NB4 (cell line): ENCODE measurements around the gene TOPORS.

Experiments used
- DNase-seq: peaks from one replicate; pipeline ENCODE4 v3.0.0; 2010; ENCODE audit warnings: low read depth
- H3K4me3 ChIP-seq: one replicate; pipeline ENCODE4 v1.5.1; 2011; ENCODE audit warnings: mild to moderate bottlenecking, low read depth, low read length, moderate library complexity
- CTCF ChIP-seq: IDR thresholded peaks from one replicate; pipeline ENCODE4 v1.5.1; 2012; ENCODE audit warnings: low read depth, low read length
- MAX ChIP-seq: IDR thresholded peaks from 2 replicates; pipeline ENCODE4 v1.6.1; 2011; ENCODE audit warnings: low read depth, low read length
- MYC ChIP-seq: IDR thresholded peaks from 2 replicates; pipeline ENCODE4 v1.6.1; 2011; ENCODE audit warnings: low read depth, low read length
- POLR2A ChIP-seq: IDR thresholded peaks from 2 replicates; pipeline ENCODE4 v1.6.1; 2011; ENCODE audit warnings: mild to moderate bottlenecking; ENCODE audit not compliant: insufficient read length; ENCODE audit errors: extremely low read depth

Gene TOPORS

GRCh38 chr9:32571969-32572899 lies 19.8 kb upstream of the TOPORS start:
- peak; percentile 98 for TF ChIP-seq CTCF
- TF ChIP-seq MAX: peak; percentile 92
- TF ChIP-seq POLR2A: no peak
- peak; percentile 84 for TF ChIP-seq MYC
- peak overlapping the region; percentile 85 for H3K4me3 ChIP-seq
- DNase-seq: peak; percentile 95

DNA sequence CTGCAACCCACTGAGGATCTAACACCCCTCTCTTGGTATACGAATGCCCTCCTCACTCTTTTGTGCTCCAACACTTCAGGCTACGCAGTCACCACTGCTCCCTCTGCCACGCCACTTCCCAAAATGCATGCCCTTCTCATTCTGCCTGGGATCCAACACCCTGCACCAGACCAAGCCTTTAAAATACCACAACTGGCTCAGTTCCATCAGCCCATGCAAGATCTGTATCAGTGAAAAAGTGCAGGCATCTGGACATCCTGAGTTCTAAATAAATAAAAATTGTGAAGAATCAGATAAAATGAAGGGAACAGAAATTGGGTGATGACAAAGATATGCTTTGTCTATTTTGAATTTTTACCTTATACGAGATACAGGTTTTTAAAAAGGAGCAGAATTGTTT lies 17.9 kb upstream of the TOPORS start:
- TF ChIP-seq MAX (no peak), MYC (no peak), CTCF (no peak), POLR2A (no peak)
- no peak overlapping the region for H3K4me3 ChIP-seq

DNA sequence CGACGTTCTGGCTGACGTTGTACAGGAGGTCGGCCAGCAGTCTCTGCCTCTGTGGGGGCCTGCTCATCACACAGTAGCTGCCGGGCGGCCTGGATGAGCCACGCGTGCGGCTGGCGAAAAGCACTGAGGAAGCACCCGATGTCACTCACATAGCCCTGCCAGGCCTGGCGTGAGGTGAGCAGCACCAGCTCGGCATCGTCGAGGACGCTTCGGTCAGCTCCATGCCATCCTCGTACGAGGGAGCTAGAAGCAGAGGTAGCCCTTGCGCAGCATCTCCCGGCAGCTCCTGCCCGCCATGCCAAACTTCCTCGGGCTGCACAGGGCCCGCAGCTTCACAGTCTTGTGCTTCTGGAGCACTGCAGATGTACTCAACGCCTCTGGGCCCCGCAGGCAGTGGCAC lies 14.4 kb upstream of the TOPORS start:
- no peak for DNase-seq
- no peak overlapping the region for H3K4me3 ChIP-seq
- TF ChIP-seq CTCF: no peak
- no peak for TF ChIP-seq POLR2A
- no peak for TF ChIP-seq MAX
- TF ChIP-seq MYC: no peak

More for the DNA sequence above, 17.9 kb upstream of the TOPORS start:
- DNase-seq: no peak

- TF ChIP-seq POLR2A (no peak), MAX (no peak)
- no peak overlapping the region for H3K4me3 ChIP-seq
- no peak for DNase-seq
These were observed 13.6 kb upstream of the TOPORS start for GRCh38 chr9:32565967-32566366.

DNA sequence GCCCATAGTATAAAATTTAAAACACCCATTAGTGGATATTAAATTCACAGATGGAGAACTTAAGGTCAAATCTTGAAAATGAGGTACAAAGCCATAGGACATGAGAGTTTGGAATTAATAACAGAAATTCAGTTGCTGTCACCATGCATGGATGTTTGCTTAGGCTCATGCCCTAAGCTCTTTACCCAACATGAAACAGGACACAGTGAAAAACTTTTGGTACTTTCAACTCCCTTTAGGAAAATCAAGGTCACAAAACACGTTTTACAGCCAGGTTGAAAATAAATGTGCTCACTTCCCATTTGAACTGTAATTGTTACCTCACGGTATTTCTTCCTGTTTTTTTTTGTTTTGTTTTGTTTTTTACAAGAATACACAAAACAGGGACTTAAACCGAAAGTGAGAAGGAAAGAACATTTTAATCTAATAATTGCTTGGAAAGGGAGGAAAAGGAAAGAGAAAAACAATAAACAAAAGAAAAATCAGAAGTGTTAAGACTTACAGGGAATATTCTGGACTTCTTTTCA lies 6.1 kb upstream of the TOPORS start:
- TF ChIP-seq MYC: no peak
- TF ChIP-seq MAX: no peak
- TF ChIP-seq POLR2A: no peak
- TF ChIP-seq CTCF: no peak
- no peak for DNase-seq
- H3K4me3 ChIP-seq: no peak overlapping the region

GRCh38 chr9:32554591-32554990 lies 2.2 kb upstream of the TOPORS start:
- no peak for TF ChIP-seq POLR2A
- no peak for TF ChIP-seq CTCF
- TF ChIP-seq MAX: no peak
- TF ChIP-seq MYC: no peak
- no peak for DNase-seq
- H3K4me3 ChIP-seq: no peak overlapping the region
